ENCODE results near the gene GPC5.

GPC5 gene

GRCh38 chr13:92622905-92623304 lies 1224.5 kb downstream of the GPC5 start:
- Mint-ChIP-seq H3K4me1 (no peaks in the 10 kb centered on the region), H3K27ac (no peak overlapping the region), H3K4me3 (no peak overlapping the region), H3K27me3 (no peaks in the 10 kb centered on the region), H3K36me3 (no peaks in the 10 kb centered on the region), H3K9me3 (no peaks in the 10 kb centered on the region)
- ATAC-seq (ENCODE audit: low read depth) (no peak), DNase-seq (ENCODE audit: low spot score in 2 of 2) (no peak)

GRCh38 chr13:92626274-92626673 lies 1227.9 kb downstream of the GPC5 start:
- no peak overlapping the region for H3K27ac Mint-ChIP-seq
- no peak for ATAC-seq (ENCODE audit: low read depth)
- H3K27me3 Mint-ChIP-seq: no peaks in the 10 kb centered on the region
- H3K36me3 Mint-ChIP-seq: no peaks in the 10 kb centered on the region
- no peaks in the 10 kb centered on the region for H3K9me3 Mint-ChIP-seq
- no peak overlapping the region for H3K4me3 Mint-ChIP-seq
- no peaks in the 10 kb centered on the region for H3K4me1 Mint-ChIP-seq
- no peak for DNase-seq (ENCODE audit: low spot score in 2 of 2)

- ATAC-seq (ENCODE audit: low read depth) (no peak), DNase-seq (ENCODE audit: low spot score in 2 of 2) (no peak)
- Mint-ChIP-seq H3K36me3 (no peaks in the 10 kb centered on the region), H3K27ac (no peak overlapping the region), H3K27me3 (no peaks in the 10 kb centered on the region), H3K4me1 (no peaks in the 10 kb centered on the region), H3K4me3 (no peak overlapping the region), H3K9me3 (peaks cover 9% of the 10 kb centered on the region)
Measured at GRCh38 chr13:92640936-92641335, 1242.5 kb downstream of the GPC5 start.

GRCh38 chr13:92649140-92649813 lies 1250.9 kb downstream of the GPC5 start:
- no peak for DNase-seq (ENCODE audit: low spot score in 2 of 2)
- Mint-ChIP-seq H3K27ac (no peak overlapping the region), H3K36me3 (no peaks in the 10 kb centered on the region), H3K4me1 (no peaks in the 10 kb centered on the region), H3K9me3 (peaks cover 2% of the 10 kb centered on the region), H3K27me3 (no peaks in the 10 kb centered on the region), H3K4me3 (no peak overlapping the region)
- ATAC-seq (ENCODE audit: low read depth): no peak

GRCh38 chr13:92656103-92656502 lies 1257.7 kb downstream of the GPC5 start:
- Mint-ChIP-seq H3K4me3 (no peak overlapping the region), H3K36me3 (no peaks in the 10 kb centered on the region), H3K27ac (no peak overlapping the region), H3K4me1 (no peaks in the 10 kb centered on the region), H3K27me3 (no peaks in the 10 kb centered on the region), H3K9me3 (peaks cover 12% of the 10 kb centered on the region)
- DNase-seq (ENCODE audit: low spot score in 2 of 2): no peak
- no peak for ATAC-seq (ENCODE audit: low read depth)

- Mint-ChIP-seq H3K27me3 (no peaks in the 10 kb centered on the region), H3K4me1 (no peaks in the 10 kb centered on the region), H3K36me3 (no peaks in the 10 kb centered on the region), H3K27ac (no peak overlapping the region), H3K9me3 (peaks cover 12% of the 10 kb centered on the region), H3K4me3 (no peak overlapping the region)
- no peak for ATAC-seq (ENCODE audit: low read depth)
- no peak for DNase-seq (ENCODE audit: low spot score in 2 of 2)
Measured at GRCh38 chr13:92656648-92657047, 1258.2 kb downstream of the GPC5 start.

- H3K4me3 Mint-ChIP-seq: no peak overlapping the region
- H3K4me1 Mint-ChIP-seq: no peaks in the 10 kb centered on the region
- no peak for DNase-seq (ENCODE audit: low spot score in 2 of 2)
- ATAC-seq (ENCODE audit: low read depth): no peak
- peaks cover 16% of the 10 kb centered on the region for H3K9me3 Mint-ChIP-seq
- H3K27ac Mint-ChIP-seq: no peak overlapping the region
- no peaks in the 10 kb centered on the region for H3K27me3 Mint-ChIP-seq
- no peaks in the 10 kb centered on the region for H3K36me3 Mint-ChIP-seq
Measured at GRCh38 chr13:92657565-92657964, 1259.1 kb downstream of the GPC5 start.

GRCh38 chr13:92658293-92658692 lies 1259.9 kb downstream of the GPC5 start:
- Mint-ChIP-seq H3K4me3 (no peak overlapping the region), H3K36me3 (no peaks in the 10 kb centered on the region), H3K9me3 (peaks cover 14% of the 10 kb centered on the region), H3K27me3 (no peaks in the 10 kb centered on the region), H3K4me1 (no peaks in the 10 kb centered on the region), H3K27ac (no peak overlapping the region)
- ATAC-seq (ENCODE audit: low read depth) (no peak), DNase-seq (ENCODE audit: low spot score in 2 of 2) (no peak)

GRCh38 chr13:92661406-92661805 lies 1263.0 kb downstream of the GPC5 start:
- no peaks in the 10 kb centered on the region for H3K36me3 Mint-ChIP-seq
- no peak for ATAC-seq (ENCODE audit: low read depth)
- H3K4me1 Mint-ChIP-seq: no peaks in the 10 kb centered on the region
- no peaks in the 10 kb centered on the region for H3K27me3 Mint-ChIP-seq
- peaks cover 10% of the 10 kb centered on the region for H3K9me3 Mint-ChIP-seq
- H3K27ac Mint-ChIP-seq: no peak overlapping the region
- DNase-seq (ENCODE audit: low spot score in 2 of 2): no peak
- H3K4me3 Mint-ChIP-seq: no peak overlapping the region

- no peaks in the 10 kb centered on the region for H3K27me3 Mint-ChIP-seq
- DNase-seq (ENCODE audit: low spot score in 2 of 2): no peak
- peaks cover 7% of the 10 kb centered on the region for H3K9me3 Mint-ChIP-seq
- no peak overlapping the region for H3K27ac Mint-ChIP-seq
- ATAC-seq (ENCODE audit: low read depth): no peak
- H3K4me3 Mint-ChIP-seq: no peak overlapping the region
- no peaks in the 10 kb centered on the region for H3K36me3 Mint-ChIP-seq
- no peaks in the 10 kb centered on the region for H3K4me1 Mint-ChIP-seq
Measured at GRCh38 chr13:92668157-92668556, 1269.7 kb downstream of the GPC5 start.

GRCh38 chr13:92670096-92670495 lies 1271.7 kb downstream of the GPC5 start:
- Mint-ChIP-seq H3K4me3 (no peak overlapping the region), H3K36me3 (no peaks in the 10 kb centered on the region), H3K9me3 (peaks cover 7% of the 10 kb centered on the region), H3K27ac (no peak overlapping the region), H3K27me3 (no peaks in the 10 kb centered on the region), H3K4me1 (no peaks in the 10 kb centered on the region)
- DNase-seq (ENCODE audit: low spot score in 2 of 2): no peak
- no peak for ATAC-seq (ENCODE audit: low read depth)

GRCh38 chr13:92671821-92672220 lies 1273.4 kb downstream of the GPC5 start:
- ATAC-seq (ENCODE audit: low read depth) (no peak), DNase-seq (ENCODE audit: low spot score in 2 of 2) (no peak)
- Mint-ChIP-seq H3K27me3 (no peaks in the 10 kb centered on the region), H3K27ac (no peak overlapping the region), H3K36me3 (no peaks in the 10 kb centered on the region), H3K9me3 (peaks cover 7% of the 10 kb centered on the region), H3K4me1 (no peaks in the 10 kb centered on the region), H3K4me3 (no peak overlapping the region)

GRCh38 chr13:92676246-92676645 lies 1277.8 kb downstream of the GPC5 start:
- no peak for DNase-seq (ENCODE audit: low spot score in 2 of 2)
- Mint-ChIP-seq H3K27ac (no peak overlapping the region), H3K27me3 (no peaks in the 10 kb centered on the region), H3K4me3 (no peak overlapping the region), H3K36me3 (no peaks in the 10 kb centered on the region), H3K4me1 (no peaks in the 10 kb centered on the region), H3K9me3 (peaks cover 7% of the 10 kb centered on the region)
- no peak for ATAC-seq (ENCODE audit: low read depth)

GRCh38 chr13:92677571-92677970 lies 1279.2 kb downstream of the GPC5 start:
- Mint-ChIP-seq H3K27ac (no peak overlapping the region), H3K27me3 (no peaks in the 10 kb centered on the region), H3K4me1 (no peaks in the 10 kb centered on the region), H3K9me3 (peaks cover 15% of the 10 kb centered on the region), H3K36me3 (no peaks in the 10 kb centered on the region), H3K4me3 (no peak overlapping the region)
- ATAC-seq (ENCODE audit: low read depth) (no peak), DNase-seq (ENCODE audit: low spot score in 2 of 2) (no peak)

- H3K27ac Mint-ChIP-seq: no peak overlapping the region
- no peaks in the 10 kb centered on the region for H3K36me3 Mint-ChIP-seq
- H3K27me3 Mint-ChIP-seq: no peaks in the 10 kb centered on the region
- H3K4me3 Mint-ChIP-seq: no peak overlapping the region
- H3K9me3 Mint-ChIP-seq: peaks cover 16% of the 10 kb centered on the region
- no peak for DNase-seq (ENCODE audit: low spot score in 2 of 2)
- no peaks in the 10 kb centered on the region for H3K4me1 Mint-ChIP-seq
- ATAC-seq (ENCODE audit: low read depth): no peak
Measured at GRCh38 chr13:92679602-92680001, 1281.2 kb downstream of the GPC5 start.
